ENCODE measurements around the gene DYSF.

Gene DYSF

GRCh38 chr2:71606244-71606643, 152.9 kb downstream of the DYSF start:
- peaks cover 32% of the 10 kb centered on the region for H3K27me3 ChIP-seq (ENCODE audit: low read depth, low read length)

GRCh38 chr2:71607151-71607889, 154.0 kb downstream of the DYSF start:
- no peak overlapping the region for H3K4me3 ChIP-seq (ENCODE audit: low read length)
- H3K4me2 ChIP-seq (ENCODE audit: low read length) = no peak overlapping the region
- no peak overlapping the region for H3K9ac ChIP-seq (ENCODE audit: low read length)
- no peaks in the 10 kb centered on the region for H4K20me1 ChIP-seq (ENCODE audit: insufficient read depth, low read length)
- TF ChIP-seq, protein P1, sequence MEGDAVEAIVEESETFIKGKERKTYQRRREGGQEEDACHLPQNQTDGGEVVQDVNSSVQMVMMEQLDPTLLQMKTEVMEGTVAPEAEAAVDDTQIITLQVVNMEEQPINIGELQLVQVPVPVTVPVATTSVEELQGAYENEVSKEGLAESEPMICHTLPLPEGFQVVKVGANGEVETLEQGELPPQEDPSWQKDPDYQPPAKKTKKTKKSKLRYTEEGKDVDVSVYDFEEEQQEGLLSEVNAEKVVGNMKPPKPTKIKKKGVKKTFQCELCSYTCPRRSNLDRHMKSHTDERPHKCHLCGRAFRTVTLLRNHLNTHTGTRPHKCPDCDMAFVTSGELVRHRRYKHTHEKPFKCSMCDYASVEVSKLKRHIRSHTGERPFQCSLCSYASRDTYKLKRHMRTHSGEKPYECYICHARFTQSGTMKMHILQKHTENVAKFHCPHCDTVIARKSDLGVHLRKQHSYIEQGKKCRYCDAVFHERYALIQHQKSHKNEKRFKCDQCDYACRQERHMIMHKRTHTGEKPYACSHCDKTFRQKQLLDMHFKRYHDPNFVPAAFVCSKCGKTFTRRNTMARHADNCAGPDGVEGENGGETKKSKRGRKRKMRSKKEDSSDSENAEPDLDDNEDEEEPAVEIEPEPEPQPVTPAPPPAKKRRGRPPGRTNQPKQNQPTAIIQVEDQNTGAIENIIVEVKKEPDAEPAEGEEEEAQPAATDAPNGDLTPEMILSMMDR (IDR thresholded peaks at IDR 0.05; ENCODE audit: low read depth, low read length) = no peak
- no peak for TF ChIP-seq EZH2phosphoT487 (IDR thresholded peaks at IDR 0.05; ENCODE audit: low read depth)
- H2AFZ ChIP-seq (ENCODE audit: low read depth, low read length) = no peak overlapping the region
- H3K36me3 ChIP-seq (replicated peaks; ENCODE audit: low read depth, low read length) = no peaks in the 10 kb centered on the region
- no peak overlapping the region for H3K27ac ChIP-seq (ENCODE audit: low read length)
- H3K4me1 ChIP-seq (ENCODE audit: low read length) = 0 out of 2 replicates have a peak, but pooled peaks cover 3% of the 10 kb centered on the region
- H3K9me3 ChIP-seq (ENCODE audit: insufficient read depth, low read length) = no peaks in the 10 kb centered on the region
- peaks cover 24% of the 10 kb centered on the region for H3K27me3 ChIP-seq (ENCODE audit: low read depth, low read length)
- no peaks in the 10 kb centered on the region for H3K79me2 ChIP-seq (ENCODE audit: low read length)

More at GRCh38 chr2:71606244-71606643, 152.9 kb downstream of the DYSF start:
- Histone ChIP-seq H2AFZ (ENCODE audit: low read depth, low read length) (no peak overlapping the region), H3K9ac (ENCODE audit: low read length) (no peak overlapping the region), H3K4me3 (ENCODE audit: low read length) (no peak overlapping the region), H3K27ac (ENCODE audit: low read length) (no peak overlapping the region), H3K9me3 (ENCODE audit: insufficient read depth, low read length) (no peaks in the 10 kb centered on the region), H3K79me2 (ENCODE audit: low read length) (no peaks in the 10 kb centered on the region), H3K4me2 (ENCODE audit: low read length) (no peak overlapping the region), H3K4me1 (ENCODE audit: low read length) (0 out of 2 replicates have a peak, but pooled peaks cover 3% of the 10 kb centered on the region), H4K20me1 (ENCODE audit: insufficient read depth, low read length) (no peaks in the 10 kb centered on the region), H3K36me3 (replicated peaks; ENCODE audit: low read depth, low read length) (no peaks in the 10 kb centered on the region)
- TF ChIP-seq, protein P1 (IDR thresholded peaks at IDR 0.05; ENCODE audit: low read depth, low read length) = no peak
- TF ChIP-seq EZH2phosphoT487 (IDR thresholded peaks at IDR 0.05; ENCODE audit: low read depth) = no peak

DNA sequence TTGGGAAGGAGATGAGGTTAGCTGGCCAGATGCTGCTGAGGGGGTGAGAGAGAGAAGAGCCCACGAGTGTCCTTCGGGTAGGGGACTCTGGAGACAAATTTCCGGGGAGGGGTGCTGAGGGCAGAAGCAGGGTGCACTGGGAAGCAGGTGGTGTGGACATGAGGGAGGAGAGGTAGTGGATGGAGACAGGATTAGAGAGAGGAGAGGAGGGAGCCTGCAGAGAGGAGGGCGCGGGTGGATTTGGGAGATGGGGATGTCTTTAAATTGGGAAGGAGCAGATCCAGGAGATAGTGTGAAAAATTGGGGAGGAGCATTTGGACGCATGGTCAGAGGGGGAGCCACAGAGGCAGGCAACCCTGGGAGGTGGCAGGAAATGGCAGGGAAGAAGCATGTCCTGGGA, 154.7 kb downstream of the DYSF start:
- no peaks in the 10 kb centered on the region for H4K20me1 ChIP-seq (ENCODE audit: insufficient read depth, low read length)
- TF ChIP-seq, protein P1 (IDR thresholded peaks at IDR 0.05; ENCODE audit: low read depth, low read length) = no peak
- no peak for TF ChIP-seq EZH2phosphoT487 (IDR thresholded peaks at IDR 0.05; ENCODE audit: low read depth)
- peaks cover 24% of the 10 kb centered on the region for H3K27me3 ChIP-seq (ENCODE audit: low read depth, low read length)
- no peak overlapping the region for H3K9ac ChIP-seq (ENCODE audit: low read length)
- H2AFZ ChIP-seq (ENCODE audit: low read depth, low read length) = no peak overlapping the region
- no peak overlapping the region for H3K4me3 ChIP-seq (ENCODE audit: low read length)
- no peaks in the 10 kb centered on the region for H3K36me3 ChIP-seq (replicated peaks; ENCODE audit: low read depth, low read length)
- no peaks in the 10 kb centered on the region for H3K9me3 ChIP-seq (ENCODE audit: insufficient read depth, low read length)
- H3K4me1 ChIP-seq (ENCODE audit: low read length) = 0 out of 2 replicates have a peak, but pooled peaks cover 3% of the 10 kb centered on the region
- H3K4me2 ChIP-seq (ENCODE audit: low read length) = no peak overlapping the region
- H3K27ac ChIP-seq (ENCODE audit: low read length) = no peak overlapping the region
- no peaks in the 10 kb centered on the region for H3K79me2 ChIP-seq (ENCODE audit: low read length)

- Histone ChIP-seq H3K4me2 (ENCODE audit: low read length) (no peak overlapping the region), H3K27me3 (ENCODE audit: low read depth, low read length) (peaks cover 24% of the 10 kb centered on the region)
- TF ChIP-seq, protein P1 (IDR thresholded peaks at IDR 0.05; ENCODE audit: low read depth, low read length) = no peak
- TF ChIP-seq EZH2phosphoT487 (IDR thresholded peaks at IDR 0.05; ENCODE audit: low read depth) = no peak
Measured at GRCh38 chr2:71608441-71608840, 155.1 kb downstream of the DYSF start.

More at GRCh38 chr2:71608441-71608840, 155.1 kb downstream of the DYSF start:
- H3K27ac ChIP-seq (ENCODE audit: low read length) = no peak overlapping the region
- no peaks in the 10 kb centered on the region for H3K9me3 ChIP-seq (ENCODE audit: insufficient read depth, low read length)
- 0 out of 2 replicates have a peak, but pooled peaks cover 3% of the 10 kb centered on the region for H3K4me1 ChIP-seq (ENCODE audit: low read length)
- H3K9ac ChIP-seq (ENCODE audit: low read length) = no peak overlapping the region
- H4K20me1 ChIP-seq (ENCODE audit: insufficient read depth, low read length) = no peaks in the 10 kb centered on the region
- no peaks in the 10 kb centered on the region for H3K36me3 ChIP-seq (replicated peaks; ENCODE audit: low read depth, low read length)
- no peak overlapping the region for H3K4me3 ChIP-seq (ENCODE audit: low read length)
- no peaks in the 10 kb centered on the region for H3K79me2 ChIP-seq (ENCODE audit: low read length)
- no peak overlapping the region for H2AFZ ChIP-seq (ENCODE audit: low read depth, low read length)
